Liver (tissue), 9 donors: Measurements from ENCODE around the gene GSE1. TPM values are rescaled to one million over a fixed set of nuclear protein-coding genes. Genes with fewer than 3 reads are reported as not detected.

Source experiments
- DNase-seq: peaks from one replicate; pipeline ENCODE4 v3.0.0-alpha.2; 2017; ENCODE audit warnings: low spot score
- H3K27ac ChIP-seq, 2 donors: one replicate each; pipeline ENCODE4 v1.7.0; 2013; ENCODE audit warnings: inconsistent platforms in 2 of 2, low read length in 2 of 2, control low read depth in 1 of 2, low read depth in 1 of 2, mild to moderate bottlenecking in 1 of 2
- H3K27me3 ChIP-seq, 4 donors: one replicate each; pipeline versions ENCODE4 v1.6.1 to v1.7.0; 2013; ENCODE audit warnings: low read length in 3 of 4, inconsistent platforms in 1 of 4, mild to moderate bottlenecking in 1 of 4, moderate library complexity in 1 of 4; ENCODE audit not compliant: control insufficient read depth in 4 of 4, insufficient read depth in 4 of 4
- H3K36me3 ChIP-seq, 4 donors: one replicate each; pipeline versions ENCODE4 v1.6.1 to v1.7.0; 2013; ENCODE audit warnings: low read length in 3 of 4, mild to moderate bottlenecking in 3 of 4, low read depth in 1 of 4, moderate library complexity in 1 of 4; ENCODE audit not compliant: control insufficient read depth in 4 of 4, insufficient read depth in 3 of 4
- H3K4me1 ChIP-seq, 4 donors: one replicate each; pipeline versions ENCODE4 v1.6.1 to v1.7.0; 2013; ENCODE audit warnings: low read length in 3 of 4, mild to moderate bottlenecking in 3 of 4, moderate library complexity in 1 of 4; ENCODE audit not compliant: control insufficient read depth in 4 of 4, insufficient read depth in 4 of 4
- H3K4me3 ChIP-seq, 3 donors: one replicate each; pipeline versions ENCODE4 v1.6.1 to v1.7.0; 2013; ENCODE audit warnings: low read length in 3 of 3, control low read depth in 1 of 3, low read depth in 1 of 3, mild to moderate bottlenecking in 1 of 3
- H3K9ac ChIP-seq, 2 donors: one replicate each; pipeline ENCODE4 v1.7.0; 2013; ENCODE audit warnings: low read length in 2 of 2, mild to moderate bottlenecking in 2 of 2, moderate library complexity in 2 of 2, control low read depth in 1 of 2, low read depth in 1 of 2
- H3K9me3 ChIP-seq, 4 donors: one replicate each; pipeline versions ENCODE4 v1.6.1 to v1.7.0; 2013; ENCODE audit warnings: low read length in 3 of 4; ENCODE audit not compliant: control insufficient read depth in 4 of 4
- FOXA1 ChIP-seq: IDR thresholded peaks from 2 replicates; pipeline ENCODE4 v1.6.1; 2016; ENCODE audit warnings: antibody characterized with exemption
- FOXA2 ChIP-seq: IDR thresholded peaks from 2 replicates; pipeline ENCODE4 v1.6.1; 2016; ENCODE audit warnings: antibody characterized with exemption
- HNF4A ChIP-seq, 2 donors: conservative IDR thresholded peaks; 2 replicates each; pipeline ENCODE4 v1.6.1; 2016; ENCODE audit warnings: antibody characterized with exemption in 2 of 2, mild to moderate bottlenecking in 2 of 2
- HNF4G ChIP-seq: IDR thresholded peaks from 2 replicates; pipeline ENCODE4 v1.6.1; 2016; ENCODE audit warnings: antibody characterized with exemption
- JUND ChIP-seq, 2 donors: IDR thresholded peaks; 2 replicates each; pipeline ENCODE4 v1.6.1; 2016; ENCODE audit warnings: antibody characterized with exemption in 2 of 2
- NR2F2 ChIP-seq: IDR thresholded peaks from 2 replicates; pipeline ENCODE4 v1.6.1; 2016; ENCODE audit warnings: antibody characterized with exemption
- RAD21 ChIP-seq, 2 donors: IDR thresholded peaks; 2 replicates each; pipeline ENCODE4 v1.6.1; 2016; ENCODE audit warnings: antibody characterized with exemption in 2 of 2, mild to moderate bottlenecking in 2 of 2
- RXRA ChIP-seq, 2 donors: IDR thresholded peaks; 2 replicates each; pipeline ENCODE4 v1.6.1; 2017 to 2018; ENCODE audit warnings: antibody characterized with exemption in 2 of 2, mild to moderate bottlenecking in 1 of 2
- SP1 ChIP-seq: IDR thresholded peaks from 2 replicates; pipeline ENCODE4 v1.6.1; 2018; ENCODE audit warnings: antibody characterized with exemption, mild to moderate bottlenecking
- TAF1 ChIP-seq: conservative IDR thresholded peaks from 2 replicates; pipeline ENCODE4 v1.6.1; 2016; ENCODE audit warnings: antibody characterized with exemption, mild to moderate bottlenecking
- YY1 ChIP-seq: IDR thresholded peaks from 2 replicates; pipeline ENCODE4 v1.6.1; 2016; ENCODE audit warnings: antibody characterized with exemption, mild to moderate bottlenecking
- WGBS: extraction: QIAGEN DNeasy Blood & Tissue Kit; methylation state at CpG from one replicate; pipeline ENCODE4 v1.1.7; 2013; 5-methylcytosine and 5-hydroxymethylcytosine counted together
- polyA plus RNA-seq, 2 donors: library from polyadenylated mRNA; stranded (reverse) in 1 of 2; unstranded in 1 of 2; fragments of 200-250 nt in 1 of 2; fragments of >200 nt in 1 of 2; fragmentation: Nextera tagmentation in 1 of 2; extraction: Ambion mirVana in 1 of 2; gene quantifications; one replicate each; pipeline versions ENCODE4 v1.2.1 to v1.2.3, GENCODE V29; 2013 to 2015
- total RNA-seq, 2 donors: library from RNA; depleted of rRNA; stranded (reverse); fragments of >200 nt; gene quantifications; one replicate each; pipeline ENCODE4 v1.2.3, GENCODE V29; 2014
- TF ChIP-seq, protein P1 (sequence below): fragments of 150-350 bp; IDR thresholded peaks from 2 replicates; pipeline ENCODE4 v1.5.1; 2017; ENCODE audit warnings: improper control_type of control experiment, low read depth, low read length; ENCODE audit not compliant: missing input control
- TF ChIP-seq, protein P2 (sequence below): IDR thresholded peaks from 2 replicates; pipeline ENCODE4 v1.6.1; 2016; ENCODE audit warnings: antibody characterized with exemption, mild to moderate bottlenecking
- TF ChIP-seq, protein P3 (sequence below): IDR thresholded peaks from 2 replicates; pipeline ENCODE4 v1.6.1; 2016; ENCODE audit warnings: antibody characterized with exemption
- TF ChIP-seq, protein P4 (sequence below): IDR thresholded peaks from 2 replicates; pipeline ENCODE4 v1.6.1; 2016; ENCODE audit warnings: antibody characterized with exemption
- TF ChIP-seq, protein P5 (sequence below): IDR thresholded peaks from 2 replicates; pipeline ENCODE4 v1.6.1; 2016; ENCODE audit warnings: antibody characterized with exemption
- donor health status: healthy.
- donor health status: healthy.
- donor health status: healthy.
- donor health status: healthy.
- donor health status: healthy.

GSE1 gene
- total and polyA plus RNA-seq, 4 donors, result 9.9 to 37.7 (median 25.2) TPM

DNA sequence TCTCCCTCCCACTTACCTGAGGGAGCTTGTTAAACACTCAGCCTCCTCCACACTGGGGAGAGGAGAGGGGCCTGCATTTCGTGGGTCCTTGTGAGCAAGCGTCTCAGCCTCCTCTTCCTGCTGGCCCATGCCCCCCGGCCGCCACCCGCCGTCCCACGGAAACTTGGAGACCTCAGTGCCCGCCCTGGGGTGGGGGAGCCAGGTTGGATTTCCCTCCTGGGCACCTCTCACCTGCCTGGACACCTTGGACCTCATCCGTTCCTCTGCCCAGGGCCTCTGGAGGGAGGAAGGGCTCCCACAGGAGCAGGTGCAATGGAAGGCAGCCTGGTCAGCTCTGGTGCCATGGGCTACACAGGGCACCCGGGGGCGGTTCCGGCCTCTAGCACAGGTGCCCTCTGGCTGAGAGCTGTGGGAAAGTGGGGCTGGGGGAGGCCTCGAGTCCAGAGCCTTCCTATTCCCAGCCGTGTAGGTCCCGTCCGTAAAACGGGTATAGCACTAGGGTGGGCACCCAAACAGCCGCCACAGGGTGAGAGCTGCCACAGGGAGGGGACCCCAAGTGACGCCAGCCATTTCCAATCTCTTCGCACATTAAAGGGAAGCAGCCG is 11.0 kb downstream of the GSE1 start:
- 95% methylated on average over 21 of the region's 21 CpGs for WGBS
- DNase-seq, result no peak
- no peak overlapping the region for H3K9ac ChIP-seq
- H3K27ac ChIP-seq, result no peak overlapping the region
- H3K27me3 ChIP-seq, result no peaks in the 10 kb centered on the region
- peaks cover 17 to 62% (median 35%) of the 10 kb centered on the region in 4 donors for H3K4me1 ChIP-seq
- H3K9me3 ChIP-seq, result no peaks in the 10 kb centered on the region
- no peak overlapping the region for H3K4me3 ChIP-seq
- TF ChIP-seq RXRA (IDR thresholded peaks at IDR 0.05) (no peak), NR2F2 (no peak), FOXA2 (no peak)
- TF ChIP-seq, protein P1, sequence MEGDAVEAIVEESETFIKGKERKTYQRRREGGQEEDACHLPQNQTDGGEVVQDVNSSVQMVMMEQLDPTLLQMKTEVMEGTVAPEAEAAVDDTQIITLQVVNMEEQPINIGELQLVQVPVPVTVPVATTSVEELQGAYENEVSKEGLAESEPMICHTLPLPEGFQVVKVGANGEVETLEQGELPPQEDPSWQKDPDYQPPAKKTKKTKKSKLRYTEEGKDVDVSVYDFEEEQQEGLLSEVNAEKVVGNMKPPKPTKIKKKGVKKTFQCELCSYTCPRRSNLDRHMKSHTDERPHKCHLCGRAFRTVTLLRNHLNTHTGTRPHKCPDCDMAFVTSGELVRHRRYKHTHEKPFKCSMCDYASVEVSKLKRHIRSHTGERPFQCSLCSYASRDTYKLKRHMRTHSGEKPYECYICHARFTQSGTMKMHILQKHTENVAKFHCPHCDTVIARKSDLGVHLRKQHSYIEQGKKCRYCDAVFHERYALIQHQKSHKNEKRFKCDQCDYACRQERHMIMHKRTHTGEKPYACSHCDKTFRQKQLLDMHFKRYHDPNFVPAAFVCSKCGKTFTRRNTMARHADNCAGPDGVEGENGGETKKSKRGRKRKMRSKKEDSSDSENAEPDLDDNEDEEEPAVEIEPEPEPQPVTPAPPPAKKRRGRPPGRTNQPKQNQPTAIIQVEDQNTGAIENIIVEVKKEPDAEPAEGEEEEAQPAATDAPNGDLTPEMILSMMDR, result no peak
- no peaks in the 10 kb centered on the region for H3K36me3 ChIP-seq

DNA sequence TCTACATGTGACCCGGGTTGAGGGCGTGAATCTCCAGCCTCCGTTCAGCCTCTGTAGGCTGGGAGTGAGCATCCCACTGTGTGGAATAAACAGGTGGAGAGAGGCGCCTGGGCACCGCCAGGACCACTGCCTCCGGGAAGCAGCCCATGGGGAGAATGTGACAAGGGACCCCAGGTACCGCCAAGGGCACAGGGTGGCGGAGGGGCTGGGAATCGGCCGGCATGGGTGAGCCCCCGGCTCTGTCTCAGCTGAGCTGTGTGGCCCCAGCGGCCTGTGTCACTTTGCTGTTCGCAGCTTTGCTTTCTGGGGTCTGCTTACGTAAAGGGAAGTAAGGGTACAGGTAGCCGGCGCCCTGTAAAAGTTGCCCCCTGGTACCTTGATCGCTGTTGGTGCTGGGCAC is 11.5 kb downstream of the GSE1 start:
- Histone ChIP-seq H3K9ac (no peak overlapping the region), H3K4me3 (no peak overlapping the region), H3K4me1 (peaks cover 17 to 61% (median 35%) of the 10 kb centered on the region in 4 donors), H3K27me3 (no peaks in the 10 kb centered on the region), H3K36me3 (no peaks in the 10 kb centered on the region), H3K27ac (no peak overlapping the region), H3K9me3 (peaks cover 0 to 2% (median 0%) of the 10 kb centered on the region in 4 donors)
- DNase-seq, result no peak
- TF ChIP-seq RAD21 (IDR thresholded peaks at IDR 0.05) (no peak), SP1 (no peak), HNF4A (conservative IDR thresholded peaks at IDR 0.05) (no peak), HNF4G (no peak), NR2F2 (no peak), FOXA1 (no peak), YY1 (no peak), TAF1 (no peak), JUND (IDR thresholded peaks at IDR 0.05) (no peak), RXRA (IDR thresholded peaks at IDR 0.05) (no peak), FOXA2 (no peak)
- TF ChIP-seq, protein P2, sequence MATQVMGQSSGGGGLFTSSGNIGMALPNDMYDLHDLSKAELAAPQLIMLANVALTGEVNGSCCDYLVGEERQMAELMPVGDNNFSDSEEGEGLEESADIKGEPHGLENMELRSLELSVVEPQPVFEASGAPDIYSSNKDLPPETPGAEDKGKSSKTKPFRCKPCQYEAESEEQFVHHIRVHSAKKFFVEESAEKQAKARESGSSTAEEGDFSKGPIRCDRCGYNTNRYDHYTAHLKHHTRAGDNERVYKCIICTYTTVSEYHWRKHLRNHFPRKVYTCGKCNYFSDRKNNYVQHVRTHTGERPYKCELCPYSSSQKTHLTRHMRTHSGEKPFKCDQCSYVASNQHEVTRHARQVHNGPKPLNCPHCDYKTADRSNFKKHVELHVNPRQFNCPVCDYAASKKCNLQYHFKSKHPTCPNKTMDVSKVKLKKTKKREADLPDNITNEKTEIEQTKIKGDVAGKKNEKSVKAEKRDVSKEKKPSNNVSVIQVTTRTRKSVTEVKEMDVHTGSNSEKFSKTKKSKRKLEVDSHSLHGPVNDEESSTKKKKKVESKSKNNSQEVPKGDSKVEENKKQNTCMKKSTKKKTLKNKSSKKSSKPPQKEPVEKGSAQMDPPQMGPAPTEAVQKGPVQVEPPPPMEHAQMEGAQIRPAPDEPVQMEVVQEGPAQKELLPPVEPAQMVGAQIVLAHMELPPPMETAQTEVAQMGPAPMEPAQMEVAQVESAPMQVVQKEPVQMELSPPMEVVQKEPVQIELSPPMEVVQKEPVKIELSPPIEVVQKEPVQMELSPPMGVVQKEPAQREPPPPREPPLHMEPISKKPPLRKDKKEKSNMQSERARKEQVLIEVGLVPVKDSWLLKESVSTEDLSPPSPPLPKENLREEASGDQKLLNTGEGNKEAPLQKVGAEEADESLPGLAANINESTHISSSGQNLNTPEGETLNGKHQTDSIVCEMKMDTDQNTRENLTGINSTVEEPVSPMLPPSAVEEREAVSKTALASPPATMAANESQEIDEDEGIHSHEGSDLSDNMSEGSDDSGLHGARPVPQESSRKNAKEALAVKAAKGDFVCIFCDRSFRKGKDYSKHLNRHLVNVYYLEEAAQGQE, result no peak
- TF ChIP-seq, protein P3, sequence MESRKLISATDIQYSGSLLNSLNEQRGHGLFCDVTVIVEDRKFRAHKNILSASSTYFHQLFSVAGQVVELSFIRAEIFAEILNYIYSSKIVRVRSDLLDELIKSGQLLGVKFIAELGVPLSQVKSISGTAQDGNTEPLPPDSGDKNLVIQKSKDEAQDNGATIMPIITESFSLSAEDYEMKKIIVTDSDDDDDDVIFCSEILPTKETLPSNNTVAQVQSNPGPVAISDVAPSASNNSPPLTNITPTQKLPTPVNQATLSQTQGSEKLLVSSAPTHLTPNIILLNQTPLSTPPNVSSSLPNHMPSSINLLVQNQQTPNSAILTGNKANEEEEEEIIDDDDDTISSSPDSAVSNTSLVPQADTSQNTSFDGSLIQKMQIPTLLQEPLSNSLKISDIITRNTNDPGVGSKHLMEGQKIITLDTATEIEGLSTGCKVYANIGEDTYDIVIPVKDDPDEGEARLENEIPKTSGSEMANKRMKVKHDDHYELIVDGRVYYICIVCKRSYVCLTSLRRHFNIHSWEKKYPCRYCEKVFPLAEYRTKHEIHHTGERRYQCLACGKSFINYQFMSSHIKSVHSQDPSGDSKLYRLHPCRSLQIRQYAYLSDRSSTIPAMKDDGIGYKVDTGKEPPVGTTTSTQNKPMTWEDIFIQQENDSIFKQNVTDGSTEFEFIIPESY, result no peak
- TF ChIP-seq, protein P4, sequence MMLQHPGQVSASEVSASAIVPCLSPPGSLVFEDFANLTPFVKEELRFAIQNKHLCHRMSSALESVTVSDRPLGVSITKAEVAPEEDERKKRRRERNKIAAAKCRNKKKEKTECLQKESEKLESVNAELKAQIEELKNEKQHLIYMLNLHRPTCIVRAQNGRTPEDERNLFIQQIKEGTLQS, result no peak
- TF ChIP-seq, protein P5, sequence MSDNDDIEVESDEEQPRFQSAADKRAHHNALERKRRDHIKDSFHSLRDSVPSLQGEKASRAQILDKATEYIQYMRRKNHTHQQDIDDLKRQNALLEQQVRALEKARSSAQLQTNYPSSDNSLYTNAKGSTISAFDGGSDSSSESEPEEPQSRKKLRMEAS, result no peak
- TF ChIP-seq, protein P1, result no peak
- WGBS, result 95% methylated on average over 17 of the region's 17 CpGs
